SW 1271 (cell line): ENCODE results near the gene GJB2.

Source experiments
- DNase-seq, 2 experiments: peaks; one replicate each; lab custom pipeline; 2025; lab: John Stamatoyannopoulos, UW

Gene GJB2

GRCh38 chr13:20192836-20193161, at the start of gene GJB2:
GJB2 (minus strand) TSS chr13:20192938; CDS start chr13:20189581, 3,357 bp downstream.
- DNase-seq = no peak

- DNase-seq = no peak
Measured at GRCh38 chr13:20241593-20241992, 48.9 kb upstream of the GJB2 start.

- DNase-seq = no peak
Measured at GRCh38 chr13:20239748-20240147, 47.0 kb upstream of the GJB2 start.

GRCh38 chr13:20232556-20233277, 40.0 kb upstream of the GJB2 start:
- DNase-seq = no peak

GRCh38 chr13:20231839-20232555, 39.3 kb upstream of the GJB2 start, which contains the start of gene GJB6:
GJB6 (minus strand) TSS chr13:20232319; CDS start chr13:20223480, 8,839 bp downstream.
- DNase-seq = no peak

GRCh38 chr13:20230913-20231838, 38.4 kb upstream of the GJB2 start:
- DNase-seq = no peak

GRCh38 chr13:20227730-20228129, 35.0 kb upstream of the GJB2 start:
- no peak for DNase-seq

GRCh38 chr13:20227288-20227687, 34.5 kb upstream of the GJB2 start:
- no peak for DNase-seq

GRCh38 chr13:20222553-20222952, 29.8 kb upstream of the GJB2 start:
- DNase-seq = no peak

- DNase-seq = no peak
Measured at GRCh38 chr13:20221772-20222171, 29.0 kb upstream of the GJB2 start.

- DNase-seq = no peak
Measured at GRCh38 chr13:20219577-20219976, 26.8 kb upstream of the GJB2 start.

GRCh38 chr13:20217168-20217567, 24.4 kb upstream of the GJB2 start:
- DNase-seq = no peak

GRCh38 chr13:20209948-20210347, 17.2 kb upstream of the GJB2 start:
- DNase-seq = no peak

GRCh38 chr13:20206698-20207235, 14.0 kb upstream of the GJB2 start:
- DNase-seq = no peak

GRCh38 chr13:20206065-20206697, 13.4 kb upstream of the GJB2 start:
- no peak for DNase-seq

- no peak for DNase-seq
Measured at GRCh38 chr13:20198781-20199180, 6.0 kb upstream of the GJB2 start.

GRCh38 chr13:20197361-20197834, 4.7 kb upstream of the GJB2 start:
- peak in 1 of 2 experiments; percentile 18 for DNase-seq

GRCh38 chr13:20195801-20196200, 3.1 kb upstream of the GJB2 start:
- no peak for DNase-seq

GRCh38 chr13:20193907-20194631, 1.3 kb upstream of the GJB2 start:
- DNase-seq = no peak

GRCh38 chr13:20193162-20193906, 596 bp upstream of the GJB2 start:
- no peak for DNase-seq
